Stimulated activated CD8-positive, alpha-beta memory T cell treated with anti-CD3 and anti-CD28 coated beads, Interleukin-2, amount 100 ng/mL, for 1 hour (primary cell): ENCODE data around the gene OR2L8.

Source experiments
- DNase-seq, 2 donors: peaks; one replicate each; pipeline ENCODE4 v3.0.0-alpha.2; 2020; ENCODE audit warnings: low read depth in 2 of 2

OR2L8 gene

DNA sequence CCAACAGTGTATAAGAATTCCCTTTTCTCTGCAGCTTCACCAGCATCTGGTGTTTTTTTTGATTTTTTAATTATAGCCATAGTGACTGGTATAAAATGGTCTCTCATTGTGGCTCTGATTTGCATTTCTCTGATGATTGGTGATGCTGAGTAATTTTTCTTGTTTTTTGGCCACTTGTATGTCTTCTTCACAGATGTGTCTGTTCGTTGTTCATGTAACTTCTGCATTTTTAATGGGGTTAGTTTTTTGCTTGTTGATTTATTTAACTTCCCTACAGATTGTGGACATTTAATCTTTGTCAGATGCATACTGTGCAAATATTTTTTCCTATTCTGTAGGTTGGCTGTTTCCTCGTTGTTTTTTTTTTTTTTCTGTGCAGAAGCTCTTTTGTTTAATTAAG is 44.3 kb downstream of the OR2L8 start:
- no peak for DNase-seq

DNA sequence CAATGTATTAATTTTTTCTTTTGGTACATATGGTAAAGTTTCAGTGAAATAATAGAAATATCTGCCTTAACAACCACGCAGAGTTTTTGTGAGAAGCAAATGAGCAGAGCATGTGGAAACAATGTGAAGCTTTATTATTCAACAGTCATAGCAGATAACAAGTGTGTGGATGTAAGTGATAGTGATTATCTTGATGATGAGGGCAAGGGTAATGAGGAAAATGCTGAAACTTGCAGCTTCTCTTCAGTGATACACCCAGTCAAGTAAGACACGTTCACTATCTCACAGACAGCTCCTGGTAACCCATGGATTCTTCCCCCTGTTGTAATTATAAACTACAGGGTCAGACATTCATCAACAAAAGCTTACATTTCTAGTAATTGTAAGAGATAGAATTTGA is 50.2 kb downstream of the OR2L8 start:
- DNase-seq = no peak
